ENCODE data around the gene SHLD2. TPM values are rescaled to one million over a fixed set of nuclear protein-coding genes. Genes with fewer than 3 reads are reported as not detected.
"Not testable (repeated sequence)": the region's sequence is repeated elsewhere in the genome, so short reads cannot be mapped to it uniquely, and the experiment has no call there.

Gene SHLD2
- total RNA-seq, 1 donor from 2014 or later, result 37.1 TPM

DNA sequence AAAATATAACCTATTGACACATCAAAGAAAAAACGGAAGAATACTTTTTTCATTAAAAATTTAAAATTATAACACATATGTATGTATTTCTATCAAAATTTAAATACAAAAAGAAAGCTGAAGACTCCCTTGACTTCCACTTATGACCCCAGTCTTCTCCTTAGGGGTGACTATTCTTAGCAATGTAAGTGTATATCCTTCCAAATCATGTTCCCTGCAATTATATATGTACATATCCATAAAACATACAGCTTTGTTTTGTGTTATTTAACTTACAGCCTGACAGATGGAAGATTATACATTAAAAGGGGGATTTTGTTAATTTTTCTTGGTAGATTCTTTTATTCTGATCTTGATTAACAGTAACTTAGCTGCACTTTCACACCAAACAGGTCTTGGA is 9.5 kb upstream of the SHLD2 start:
- no peak for DNase-seq

GRCh38 chr10:87089746-87090145 is 5.3 kb upstream of the SHLD2 start:
- no peak for DNase-seq

DNA sequence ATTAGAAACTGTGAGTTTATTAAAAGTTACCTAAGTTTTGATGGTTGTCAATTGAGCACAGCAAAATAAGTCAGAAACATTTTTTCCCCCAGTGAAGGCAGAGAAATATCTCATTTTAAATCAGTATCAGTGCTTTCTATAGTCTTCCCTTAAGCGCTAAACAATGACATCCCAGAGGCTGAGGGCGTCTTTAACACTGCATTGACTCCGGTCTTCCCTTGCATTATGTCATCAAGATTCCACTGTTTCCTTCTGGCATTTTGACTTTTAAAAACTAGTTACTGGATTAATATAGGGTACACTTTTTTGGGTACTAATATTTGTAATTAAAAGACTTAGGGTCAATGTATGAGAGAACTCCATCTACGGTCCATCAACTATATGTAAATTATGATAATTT is 4.2 kb upstream of the SHLD2 start:
- DNase-seq, result no peak

DNA sequence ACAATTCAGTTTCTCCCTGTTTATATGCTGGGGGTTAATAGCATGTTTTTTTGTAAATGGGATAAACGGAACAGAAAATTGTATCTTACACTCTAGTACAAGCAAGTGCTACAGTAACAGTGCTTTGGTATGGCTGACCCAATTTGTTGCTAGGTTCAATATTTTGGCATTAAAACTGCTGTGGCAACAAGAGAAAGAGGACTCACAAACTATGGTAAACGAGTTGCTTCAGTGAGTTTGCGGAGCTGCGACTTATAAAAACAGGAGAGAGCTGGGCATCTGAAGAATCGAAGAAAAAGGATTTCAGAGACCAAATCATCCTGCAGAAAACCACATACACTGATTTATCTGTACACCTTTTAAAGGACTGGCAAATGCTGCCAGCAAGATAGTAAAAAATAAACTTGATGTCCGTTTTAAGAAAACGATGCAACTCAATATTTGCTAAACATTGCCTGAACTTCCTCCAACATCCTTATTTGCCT is 2.6 kb upstream of the SHLD2 start:
- no peak for DNase-seq

GRCh38 chr10:87092861-87093631 is 2.0 kb upstream of the SHLD2 start:
- no peak for DNase-seq

DNA sequence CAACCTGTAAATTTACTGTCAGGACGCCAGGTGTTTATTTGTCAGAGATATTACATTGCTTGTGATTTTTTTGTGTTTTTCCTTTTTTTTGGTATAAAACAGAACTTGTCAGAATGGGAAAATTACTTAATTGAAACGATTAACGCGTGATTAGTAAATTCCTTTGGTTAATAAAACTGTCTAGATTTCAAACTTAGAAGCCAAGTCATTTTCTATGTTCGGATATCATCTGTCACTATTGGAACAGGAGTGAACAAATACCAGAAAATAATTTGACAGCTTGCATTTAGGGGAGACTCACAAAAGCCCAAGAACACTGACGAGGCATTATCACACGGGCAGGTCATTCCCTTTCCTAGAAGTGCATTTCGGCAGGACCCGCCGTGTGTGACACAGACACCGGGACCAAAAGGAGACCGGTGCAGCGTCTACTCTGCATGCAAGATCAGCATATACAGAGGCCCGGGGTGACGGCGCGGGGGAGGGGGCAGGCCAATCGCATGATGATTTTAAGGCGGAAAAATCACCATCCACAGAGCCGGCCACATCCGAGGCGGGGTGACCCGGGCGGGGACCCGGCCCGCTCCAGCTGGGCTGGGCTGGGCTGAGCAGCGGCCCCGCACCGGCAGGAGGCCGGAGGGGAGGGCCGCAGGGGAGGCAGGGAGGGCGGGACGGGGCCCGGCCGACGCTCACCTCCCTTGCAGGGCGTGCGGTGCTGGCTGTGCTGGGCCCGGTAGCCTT is 1.2 kb upstream of the SHLD2 start:
- peak; percentile 26 for DNase-seq

GRCh38 chr10:87095236-87095945 is 385 bp downstream of the SHLD2 start:
- peak; percentile 72 for DNase-seq

GRCh38 chr10:87101996-87102395 is 7.0 kb downstream of the SHLD2 start:
- DNase-seq, result no peak

GRCh38 chr10:87104727-87105126 is 9.7 kb downstream of the SHLD2 start:
- not testable (repeated sequence) for DNase-seq

DNA sequence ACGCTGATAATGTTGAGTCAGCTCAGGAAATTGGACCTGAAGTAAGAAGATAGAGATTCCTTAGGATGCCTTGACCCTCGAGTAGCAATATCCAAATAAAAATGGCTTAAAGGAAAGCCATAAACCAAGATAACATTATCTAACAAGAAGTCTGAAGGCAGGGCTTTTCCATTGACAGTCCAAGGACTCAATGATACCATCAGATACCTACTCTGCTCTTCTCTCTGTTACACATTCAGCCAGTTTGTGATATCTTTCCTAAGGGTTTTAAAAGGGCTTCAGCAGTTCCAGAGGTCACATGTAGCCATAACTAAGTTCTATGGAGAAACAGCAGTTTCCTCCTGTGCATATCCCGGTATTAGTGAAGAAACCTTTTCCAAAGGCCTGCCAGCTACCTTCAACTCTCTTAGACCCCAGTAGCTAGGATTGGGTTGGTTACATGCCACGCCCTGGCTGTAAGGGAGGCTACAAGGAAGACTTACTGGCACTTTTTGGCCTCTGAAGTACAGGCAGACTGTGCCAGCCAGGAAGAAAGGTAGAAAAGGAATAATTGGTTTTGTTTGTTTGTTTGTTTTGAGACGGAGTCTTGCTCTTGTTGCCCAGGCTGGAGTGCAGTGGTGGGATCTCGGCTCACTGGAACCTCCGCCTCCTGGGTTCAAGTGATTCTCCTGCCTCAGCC is 10.6 kb downstream of the SHLD2 start:
- no peak for DNase-seq

- DNase-seq, result not testable (repeated sequence)
Measured at GRCh38 chr10:87118122-87118521, 23.1 kb downstream of the SHLD2 start.

DNA sequence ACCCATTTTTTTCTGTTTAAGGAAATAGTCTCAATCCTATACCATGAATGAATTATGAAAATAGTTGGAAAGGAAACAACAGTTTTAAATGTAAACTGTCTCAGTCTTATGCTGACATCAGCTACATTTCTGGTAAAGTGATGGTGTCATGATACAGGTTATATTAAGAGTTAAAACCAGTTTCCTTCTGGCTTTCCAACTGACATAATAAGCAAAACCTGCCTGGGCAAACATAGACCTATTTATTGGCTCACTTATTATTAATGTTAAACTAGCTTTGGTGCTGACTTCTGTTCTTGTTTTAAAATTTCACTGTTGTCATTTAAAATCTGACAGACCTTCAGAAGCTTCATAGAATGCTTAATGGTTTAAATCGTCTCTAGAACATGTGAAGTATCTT is 24.0 kb downstream of the SHLD2 start:
- DNase-seq, result not testable (repeated sequence)

- not testable (repeated sequence) for DNase-seq
Measured at GRCh38 chr10:87123351-87123750, 28.3 kb downstream of the SHLD2 start.

DNA sequence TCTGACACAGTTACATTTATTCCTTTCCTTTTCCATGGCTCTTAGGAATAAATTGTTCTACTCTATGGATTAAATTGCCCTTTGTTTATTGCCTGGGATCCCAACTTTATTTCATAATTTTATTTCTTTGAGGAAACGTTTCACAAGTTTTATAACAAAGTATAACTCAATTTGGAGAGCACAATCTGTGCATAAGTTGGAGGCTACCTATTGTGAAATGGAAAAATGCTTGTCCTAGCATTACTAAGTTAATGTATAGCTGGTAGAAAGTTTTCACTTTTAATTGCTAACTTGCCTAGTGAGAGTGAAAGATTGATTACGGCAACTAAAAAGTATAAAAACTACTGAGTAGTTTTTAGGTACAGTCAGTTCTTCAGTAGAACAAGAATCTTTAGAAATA is 32.0 kb downstream of the SHLD2 start:
- not testable (repeated sequence) for DNase-seq

DNA sequence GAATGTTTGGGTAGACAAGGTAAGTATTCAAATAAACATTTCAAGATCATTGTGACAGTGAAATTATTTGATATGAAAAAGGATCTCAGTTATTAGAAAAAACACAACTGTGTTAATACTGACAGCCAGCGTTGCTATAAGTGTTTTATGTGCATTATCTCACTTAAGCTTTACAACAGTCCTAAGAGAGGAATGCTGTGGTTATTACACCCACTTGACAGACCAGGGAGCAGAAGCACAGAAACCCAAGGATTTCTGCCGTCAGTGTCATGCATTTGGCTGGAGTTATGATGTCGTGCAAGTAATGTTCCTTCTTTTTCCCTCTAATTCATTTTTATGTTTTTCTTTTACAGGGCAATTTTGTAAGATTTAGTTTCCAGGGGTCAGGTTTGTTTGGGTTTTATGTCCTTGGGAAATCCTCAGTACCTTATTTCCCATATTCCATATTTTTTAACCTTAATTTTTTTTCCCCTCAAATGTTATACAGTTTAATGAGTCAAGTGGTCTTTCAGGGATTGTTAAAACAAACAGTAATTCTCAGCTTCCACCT is 32.7 kb downstream of the SHLD2 start:
- not testable (repeated sequence) for DNase-seq

DNA sequence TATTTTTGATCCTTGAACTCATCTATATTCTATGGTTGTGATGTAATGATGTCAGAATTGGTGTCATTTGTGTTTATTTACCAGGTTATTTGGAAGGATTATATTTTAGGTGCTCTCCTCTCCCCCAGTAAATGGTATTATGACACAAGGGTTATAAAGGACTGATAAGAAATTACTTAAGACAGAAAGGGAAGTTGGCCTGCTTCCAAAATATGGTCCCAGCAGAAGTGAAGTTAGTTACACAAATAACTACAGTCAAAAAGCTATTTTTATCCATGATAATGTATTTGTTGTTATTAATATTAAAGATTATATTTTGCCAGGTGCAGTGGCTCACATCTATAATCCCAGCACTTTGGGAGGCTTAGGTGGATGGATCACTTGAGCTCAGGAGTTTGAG is 37.2 kb downstream of the SHLD2 start:
- not testable (repeated sequence) for DNase-seq

DNA sequence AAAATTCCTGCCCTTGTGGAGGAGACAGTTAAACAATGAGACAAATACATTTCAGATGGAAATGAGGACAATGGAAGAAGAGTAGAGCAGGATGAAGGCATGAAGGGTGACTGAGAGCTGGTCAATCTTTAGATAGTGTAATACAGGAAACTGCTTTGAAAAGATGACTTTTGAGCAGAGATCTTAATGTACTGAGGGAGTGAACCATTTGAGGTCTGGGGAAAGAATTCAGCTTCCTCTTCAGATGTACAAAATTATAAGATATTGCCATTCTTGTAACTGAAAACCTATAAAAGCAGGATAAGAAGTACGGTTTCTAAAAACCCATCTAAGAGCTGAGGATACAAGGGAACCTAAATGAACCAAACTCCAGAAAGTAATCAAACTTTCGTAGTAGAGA is 38.9 kb downstream of the SHLD2 start:
- DNase-seq, result not testable (repeated sequence)

GRCh38 chr10:87134440-87134839 is 39.4 kb downstream of the SHLD2 start:
- not testable (repeated sequence) for DNase-seq

DNA sequence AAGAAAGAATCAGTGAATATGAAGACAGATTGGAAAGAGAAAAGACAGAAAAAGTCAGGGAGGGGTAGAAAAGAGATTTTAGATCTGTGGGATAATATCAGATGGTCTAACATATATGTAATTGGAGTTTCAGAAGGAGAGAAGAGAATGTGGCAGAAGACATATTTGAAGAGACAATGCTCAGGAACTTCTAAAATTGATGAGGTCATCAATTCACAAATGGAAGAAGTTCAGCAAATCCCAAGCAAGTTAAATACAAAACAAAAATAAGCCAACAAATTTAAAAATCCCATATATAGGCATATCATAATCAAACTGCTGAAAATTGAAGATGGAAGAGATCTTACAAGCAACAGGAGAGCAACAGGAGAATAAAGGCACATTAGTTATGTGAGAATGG is 42.5 kb downstream of the SHLD2 start:
- not testable (repeated sequence) for DNase-seq

DNA sequence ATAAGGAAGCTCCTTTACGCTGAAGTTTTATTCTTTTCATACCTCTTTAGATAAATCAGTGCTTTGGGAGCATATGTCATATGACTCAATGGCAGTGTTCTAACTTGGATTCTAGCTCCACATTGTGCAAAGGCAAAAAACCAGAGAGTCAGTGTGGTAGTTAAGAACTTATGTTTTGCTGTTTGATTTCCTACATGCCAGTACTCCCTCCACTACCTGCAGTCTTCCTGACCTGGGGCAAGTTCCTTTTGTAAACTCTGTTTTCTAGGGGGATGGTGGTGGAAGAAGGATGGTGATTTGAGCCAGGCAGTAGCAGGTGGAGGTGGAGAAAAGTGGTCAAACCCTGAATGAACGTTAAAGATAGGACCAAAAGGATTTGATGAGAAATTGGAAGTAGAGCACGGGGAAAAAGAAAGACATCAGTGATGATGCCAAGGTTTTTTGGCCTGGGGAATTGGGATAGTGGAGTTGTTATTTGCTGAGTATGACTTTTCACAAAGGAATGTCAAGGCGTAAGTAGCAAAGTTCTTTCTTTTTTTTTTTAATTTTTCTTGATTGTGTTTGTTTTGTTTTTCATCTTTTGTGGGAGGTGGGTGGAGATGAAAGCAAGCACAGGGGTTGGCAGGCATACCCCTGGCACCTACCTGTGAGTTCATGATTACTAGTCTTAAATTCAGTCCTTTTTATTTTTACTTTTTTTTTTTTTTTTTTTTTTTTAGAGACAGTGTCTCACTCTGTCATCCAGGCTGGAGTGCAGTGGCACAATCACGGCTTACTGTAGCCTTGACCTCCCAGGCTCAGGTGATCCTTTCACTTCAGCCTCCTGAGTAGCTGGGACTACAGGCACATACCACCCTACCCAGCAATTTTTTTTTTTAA is 47.5 kb downstream of the SHLD2 start:
- not testable (repeated sequence) for DNase-seq

DNA sequence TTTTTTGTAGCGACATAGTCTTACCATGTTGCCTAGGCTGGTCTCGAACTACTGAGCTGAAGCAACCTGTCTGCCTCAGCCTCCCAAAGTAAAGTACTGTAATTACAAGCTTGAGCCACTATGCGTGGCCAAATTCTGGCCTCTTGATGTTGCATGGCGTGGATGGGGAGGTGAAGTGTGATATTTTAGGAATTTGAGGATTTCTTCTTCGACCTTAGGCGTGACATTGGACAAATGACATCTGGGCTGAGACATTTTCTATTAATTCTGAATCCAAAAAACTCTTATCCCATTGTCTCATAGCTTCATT is 48.1 kb downstream of the SHLD2 start:
- DNase-seq, result not testable (repeated sequence)

All from occipital lobe (tissue), 2 donors.